GM12878 (cell line): ENCODE data around the gene TOX2. TPM values are rescaled to one million over a fixed set of nuclear protein-coding genes. Genes with fewer than 3 reads are reported as not detected.

Experiments used
- ATAC-seq: fragments of 200-7000 bp; cut with Tn5 transposase; 3 replicates; pipeline ENCODE4 v1.9.1; 2020; ENCODE audit warnings: mild to moderate bottlenecking, moderate library complexity
- BruUV-seq: library from RNA; stranded (reverse); fragments of 400-500 nt; replicated peaks from 2 replicates; lab custom pipeline; 2021; lab: Mats Ljungman, UMichigan
- CTCF ChIA-PET: fragments of 300-600 bp; sonication (Branson Sonifier 250); formaldehyde crosslinking; extraction: SDS; loops from one replicate; lab custom pipeline; 2021; ENCODE audit warnings: inconsistent platforms; lab: Yijun Ruan, JAX
- POLR2A ChIA-PET: fragments of 350-600 bp; formaldehyde crosslinking; extraction: SDS; loops from one replicate; lab custom pipeline; 2021; ENCODE audit warnings: inconsistent platforms; lab: Charles Lee
- RAD21 ChIA-PET: fragments of 300-600 bp; sonication (Branson Sonifier 250); formaldehyde crosslinking; loops from one replicate; lab custom pipeline; 2023; ENCODE audit warnings: antibody characterized with exemption; ENCODE audit not compliant: unreplicated experiment; lab: Charles Lee
- SMC1A ChIA-PET: fragments of 300-600 bp; sonication (Branson Sonifier 250); formaldehyde crosslinking; loops from one replicate; lab custom pipeline; 2023; ENCODE audit not compliant: unreplicated experiment, uncharacterized antibody; lab: Charles Lee
- DNase-seq: peaks from one replicate; pipeline ENCODE4 v3.0.0-alpha.2; 2011; ENCODE audit warnings: low read depth, low spot score
- FAIRE-seq: peaks from 3 replicates; lab custom pipeline; 2011; peaks lifted over from hg19 to GRCh38; lab: Jason Lieb, UNC
- H2AFZ ChIP-seq: 2 replicates; pipeline ENCODE4 v1.6.0; 2011; ENCODE audit warnings: low read depth, low read length, control low read depth; ENCODE audit not compliant: control insufficient read depth
- H3K27ac ChIP-seq: 2 replicates; pipeline ENCODE4 v1.5.1; 2011; ENCODE audit warnings: control low read depth; ENCODE audit not compliant: control insufficient read depth, insufficient read depth
- H3K27me3 ChIP-seq, 2 experiments: replicated peaks in 1 of 2; 2 replicates each; pipeline versions ENCODE4 v1.6.0 to v1.6.1; 2011; ENCODE audit warnings: low read length in 1 of 2; ENCODE audit not compliant: control insufficient read depth in 2 of 2, insufficient read depth in 2 of 2
- H3K36me3 ChIP-seq, 2 experiments: 2 replicates each; pipeline ENCODE4 v1.5.1; 2011; ENCODE audit warnings: low read length in 1 of 2; ENCODE audit not compliant: control insufficient read depth in 2 of 2, insufficient read depth in 2 of 2
- H3K4me1 ChIP-seq: 2 replicates; pipeline ENCODE4 v1.6.1; 2011; ENCODE audit warnings: mild to moderate bottlenecking, low read length, moderate library complexity, mixed read lengths; ENCODE audit not compliant: control insufficient read depth, insufficient read depth
- H3K4me2 ChIP-seq: 2 replicates; pipeline ENCODE4 v1.6.0; 2011; ENCODE audit warnings: control low read depth; ENCODE audit not compliant: control insufficient read depth, insufficient read depth
- H3K4me3 ChIP-seq: fragments of 200-600 bp; sonication (generic); 2 replicates; pipeline ENCODE4 v1.5.1; 2016
- H3K79me2 ChIP-seq: 2 replicates; pipeline ENCODE4 v1.6.0; 2011; ENCODE audit warnings: low read length; ENCODE audit not compliant: control insufficient read depth, insufficient read depth
- H3K9ac ChIP-seq: 2 replicates; pipeline ENCODE4 v1.8.0; 2011; ENCODE audit warnings: low read length, control low read depth, mixed read lengths; ENCODE audit not compliant: control insufficient read depth, insufficient read depth
- H3K9me3 ChIP-seq: replicated peaks from 3 replicates; pipeline ENCODE4 v1.5.1; 2011; ENCODE audit warnings: mild to moderate bottlenecking, low read length; ENCODE audit not compliant: control insufficient read depth, insufficient read depth
- H4K20me1 ChIP-seq: 2 replicates; pipeline ENCODE4 v1.6.0; 2011; ENCODE audit not compliant: control insufficient read depth, insufficient read depth
- BHLHE40 ChIP-seq, 2 experiments: fragments of 450-650 bp in 1 of 2; IDR thresholded peaks; 2 replicates each; pipeline ENCODE4 v1.6.1; 2011 to 2017; ENCODE audit warnings: low read depth in 2 of 2, borderline replicate concordance in 1 of 2, improper control_type of control experiment in 1 of 2, low read length in 1 of 2, mild to moderate bottlenecking in 1 of 2
- FOXK2 ChIP-seq: fragments of 450-650 bp; IDR thresholded peaks from 2 replicates; pipeline ENCODE4 v1.6.1; 2017; ENCODE audit warnings: mild to moderate bottlenecking, moderate library complexity
- MXI1 ChIP-seq: fragments of 150-350 bp; IDR thresholded peaks from 2 replicates; pipeline ENCODE4 v1.6.1; 2011; ENCODE audit warnings: low read depth, mild to moderate bottlenecking, inconsistent platforms, low read length, improper control_type of control experiment
- RAD21 ChIP-seq: IDR thresholded peaks from 2 replicates; pipeline ENCODE4 v1.6.1; 2011; ENCODE audit warnings: mild to moderate bottlenecking, low read depth, low read length, moderate library complexity; ENCODE audit not compliant: insufficient read depth
- TAF1 ChIP-seq: IDR thresholded peaks from 2 replicates; pipeline ENCODE4 v1.6.1; 2011; ENCODE audit warnings: mild to moderate bottlenecking, low read depth, low read length, borderline replicate concordance
- YY1 ChIP-seq: IDR thresholded peaks from 2 replicates; pipeline ENCODE4 v1.6.1; 2011; ENCODE audit warnings: low read depth, mild to moderate bottlenecking, low read length
- ZNF207 ChIP-seq: fragments of 450-650 bp; IDR thresholded peaks from 2 replicates; pipeline ENCODE4 v1.6.1; 2014; ENCODE audit warnings: antibody characterized with exemption, mild to moderate bottlenecking, borderline replicate concordance
- ZNF24 ChIP-seq: fragments of 450-650 bp; IDR thresholded peaks from 2 replicates; pipeline ENCODE4 v1.6.1; 2017; ENCODE audit warnings: antibody characterized with exemption, mild to moderate bottlenecking
- WGBS: methylation state at CpG from one replicate; pipeline ENCODE4 v1.1.6; 2016; ENCODE audit warnings: low lambda C conversion rate; ENCODE audit not compliant: insufficient replicate concordance, insufficient coverage; ENCODE audit errors: missing lambda C conversion rate; 5-methylcytosine and 5-hydroxymethylcytosine counted together
- in situ Hi-C: fragments of 300-500 bp; cut with MboI; formaldehyde crosslinking; loops from 9 replicates; pipeline ENCODE4 v1.14.3; 2018; ENCODE audit warnings: mixed read lengths
- intact Hi-C: fragments of 100-400 bp; cut with micrococcal nuclease; formaldehyde crosslinking; loops from one replicate; pipeline ENCODE4 v1.14.2; 2022; ENCODE audit not compliant: unreplicated experiment
- polyA plus RNA-seq, 11 experiments: library from polyadenylated mRNA; depleted of rRNA in 4 of 11; unstranded in 6 of 11; stranded (reverse) in 5 of 11; fragments of >200 nt; fragmentation: Nextera tagmentation in 4 of 11; fragmentation: Illumina TruSeq in 1 of 11; extraction: Ambion mirVana in 4 of 11; extraction: Trizol in 1 of 11; gene quantifications; 1 replicate in 1 of 11; 2 replicates in 10 of 11; pipeline versions ENCODE4 v1.2.1 to v1.2.3, GENCODE V29; 2011 to 2016; ENCODE audit warnings: inconsistent platforms in 2 of 11, missing spikeins in 2 of 11, low read depth in 1 of 11
- total RNA-seq, 4 experiments: library from RNA; depleted of rRNA in 3 of 4; stranded (reverse); fragments of >200 nt in 3 of 4; fragmentation: Illumina TruSeq in 1 of 4; extraction: Trizol in 1 of 4; gene quantifications; 2 replicates each; pipeline versions ENCODE4 v1.2.1 to v1.2.3, GENCODE V29; 2013 to 2021

Gene TOX2
- total and polyA plus RNA-seq, 10 of the 15 experiments (the other 5 are each of a cell fraction or from before 2014, with no cell fraction given), result 2.6 to 40.5 (median 7.9) TPM

GRCh38 chr20:43870484-43870883 is 44.2 kb upstream of the TOX2 start:
- ChIA-PET SMC1A (no interaction called here), POLR2A (no interaction called here), CTCF (no interaction called here), RAD21 (no interaction called here)
- Histone ChIP-seq H3K36me3 (no peaks in the 10 kb centered on the region), H3K4me3 (no peak overlapping the region), H3K9ac (no peak overlapping the region), H3K4me2 (no peak overlapping the region), H3K4me1 (no peaks in the 10 kb centered on the region), H3K9me3 (no peaks in the 10 kb centered on the region; the same call in 2 of the 3 replicates), H3K27ac (no peak overlapping the region), H3K27me3 (no peaks in the 10 kb centered on the region), H2AFZ (no peak overlapping the region), H3K79me2 (no peaks in the 10 kb centered on the region), H4K20me1 (no peaks in the 10 kb centered on the region)
- FAIRE-seq (no peak), ATAC-seq (no peak), DNase-seq (no peak)
- TF ChIP-seq ZNF24 (no peak), RAD21 (no peak), MXI1 (no peak)
- in situ Hi-C loops (no loop called here), intact Hi-C loops (no loop called here)
- BruUV-seq, result no TSS peak

- intact Hi-C loops (no loop called here), in situ Hi-C loops (no loop called here)
- no peak overlapping the region for H3K9ac ChIP-seq
- no peaks in the 10 kb centered on the region for H3K4me1 ChIP-seq
- no peak overlapping the region for H3K27ac ChIP-seq
- no peaks in the 10 kb centered on the region for H3K79me2 ChIP-seq
- H3K27me3 ChIP-seq, result no peaks in the 10 kb centered on the region
- H3K36me3 ChIP-seq, result no peaks in the 10 kb centered on the region
- no peak for TF ChIP-seq BHLHE40 (IDR thresholded peaks at IDR 0.05; ENCODE audit: borderline replicate concordance in 1 of 2, low read depth in 2 of 2, low read length in 1 of 2)
- no peak for TF ChIP-seq TAF1
- no peak for TF ChIP-seq FOXK2
- TF ChIP-seq YY1, result no peak
- TF ChIP-seq ZNF207, result no peak
- H2AFZ ChIP-seq, result no peak overlapping the region
- WGBS, result 81% methylated on average over 1 of the region's 1 CpG
- BruUV-seq, result no TSS peak
- ATAC-seq, result no peak
- FAIRE-seq, result no peak
- ChIA-PET RAD21 (no interaction called here), SMC1A (no interaction called here), POLR2A (no interaction called here), CTCF (no interaction called here)
- no peaks in the 10 kb centered on the region for H3K9me3 ChIP-seq
- H3K4me2 ChIP-seq, result no peak overlapping the region
- H4K20me1 ChIP-seq, result no peaks in the 10 kb centered on the region
- no peak overlapping the region for H3K4me3 ChIP-seq
- no peak for DNase-seq
These were observed 35.9 kb upstream of the TOX2 start for GRCh38 chr20:43878776-43879175.
